GM13976 (cell line): ENCODE results near the gene KIF1A.

Source experiments
- DNase-seq: peaks from one replicate; pipeline ENCODE4 v3.0.0; 2012; ENCODE audit warnings: low spot score
- in situ Hi-C: fragments of 300-500 bp; cut with MboI; formaldehyde crosslinking; loops from one replicate; pipeline ENCODE4 v1.12.0; 2022; ENCODE audit warnings: low sequenced_read_pairs, mixed read lengths, inconsistent platforms; ENCODE audit not compliant: unreplicated experiment
- TF ChIP-seq, protein P1 (sequence below): IDR thresholded peaks from 2 replicates; pipeline ENCODE4 v1.5.1; 2012; ENCODE audit warnings: borderline replicate concordance, mild to moderate bottlenecking; ENCODE audit not compliant: insufficient read depth; ENCODE audit errors: extremely low read depth, missing control alignments, control extremely low read depth

Gene KIF1A

DNA sequence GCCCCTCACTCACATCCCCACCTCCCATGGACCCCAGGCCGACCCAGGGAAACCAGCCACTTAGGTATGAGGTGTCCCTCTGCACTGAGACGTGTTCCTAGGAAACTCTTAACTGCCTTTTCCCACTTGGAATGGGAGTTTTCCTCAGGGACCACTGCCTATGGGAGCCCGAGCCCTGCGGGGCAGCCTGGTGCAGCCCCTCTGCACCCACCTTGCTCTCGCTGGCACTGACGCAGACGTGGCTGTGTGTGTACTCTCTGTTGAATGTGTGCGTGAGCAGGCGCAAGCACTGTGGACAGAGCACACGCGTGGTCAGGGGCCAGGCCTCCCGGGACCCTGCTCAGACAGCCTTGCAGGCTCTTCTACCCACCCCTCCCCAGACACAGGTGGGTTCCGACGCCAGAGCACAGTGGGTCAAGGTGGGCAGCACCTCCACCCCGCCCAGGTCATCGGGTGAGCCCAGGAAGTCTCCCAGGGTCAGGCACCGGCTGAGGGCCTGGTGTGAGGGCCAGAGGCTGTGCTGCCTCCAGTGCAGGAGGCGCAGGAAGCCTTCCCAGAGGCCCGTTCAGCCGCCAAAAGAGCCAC, 98.3 kb downstream of the KIF1A start:
- DNase-seq = no peak
- TF ChIP-seq, protein P1, sequence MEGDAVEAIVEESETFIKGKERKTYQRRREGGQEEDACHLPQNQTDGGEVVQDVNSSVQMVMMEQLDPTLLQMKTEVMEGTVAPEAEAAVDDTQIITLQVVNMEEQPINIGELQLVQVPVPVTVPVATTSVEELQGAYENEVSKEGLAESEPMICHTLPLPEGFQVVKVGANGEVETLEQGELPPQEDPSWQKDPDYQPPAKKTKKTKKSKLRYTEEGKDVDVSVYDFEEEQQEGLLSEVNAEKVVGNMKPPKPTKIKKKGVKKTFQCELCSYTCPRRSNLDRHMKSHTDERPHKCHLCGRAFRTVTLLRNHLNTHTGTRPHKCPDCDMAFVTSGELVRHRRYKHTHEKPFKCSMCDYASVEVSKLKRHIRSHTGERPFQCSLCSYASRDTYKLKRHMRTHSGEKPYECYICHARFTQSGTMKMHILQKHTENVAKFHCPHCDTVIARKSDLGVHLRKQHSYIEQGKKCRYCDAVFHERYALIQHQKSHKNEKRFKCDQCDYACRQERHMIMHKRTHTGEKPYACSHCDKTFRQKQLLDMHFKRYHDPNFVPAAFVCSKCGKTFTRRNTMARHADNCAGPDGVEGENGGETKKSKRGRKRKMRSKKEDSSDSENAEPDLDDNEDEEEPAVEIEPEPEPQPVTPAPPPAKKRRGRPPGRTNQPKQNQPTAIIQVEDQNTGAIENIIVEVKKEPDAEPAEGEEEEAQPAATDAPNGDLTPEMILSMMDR = no peak
- in situ Hi-C loops = loop anchor here (25.0 kb wide), 1 partner anchor 209 kb away; no protein-coding TSS in a partner anchor

DNA sequence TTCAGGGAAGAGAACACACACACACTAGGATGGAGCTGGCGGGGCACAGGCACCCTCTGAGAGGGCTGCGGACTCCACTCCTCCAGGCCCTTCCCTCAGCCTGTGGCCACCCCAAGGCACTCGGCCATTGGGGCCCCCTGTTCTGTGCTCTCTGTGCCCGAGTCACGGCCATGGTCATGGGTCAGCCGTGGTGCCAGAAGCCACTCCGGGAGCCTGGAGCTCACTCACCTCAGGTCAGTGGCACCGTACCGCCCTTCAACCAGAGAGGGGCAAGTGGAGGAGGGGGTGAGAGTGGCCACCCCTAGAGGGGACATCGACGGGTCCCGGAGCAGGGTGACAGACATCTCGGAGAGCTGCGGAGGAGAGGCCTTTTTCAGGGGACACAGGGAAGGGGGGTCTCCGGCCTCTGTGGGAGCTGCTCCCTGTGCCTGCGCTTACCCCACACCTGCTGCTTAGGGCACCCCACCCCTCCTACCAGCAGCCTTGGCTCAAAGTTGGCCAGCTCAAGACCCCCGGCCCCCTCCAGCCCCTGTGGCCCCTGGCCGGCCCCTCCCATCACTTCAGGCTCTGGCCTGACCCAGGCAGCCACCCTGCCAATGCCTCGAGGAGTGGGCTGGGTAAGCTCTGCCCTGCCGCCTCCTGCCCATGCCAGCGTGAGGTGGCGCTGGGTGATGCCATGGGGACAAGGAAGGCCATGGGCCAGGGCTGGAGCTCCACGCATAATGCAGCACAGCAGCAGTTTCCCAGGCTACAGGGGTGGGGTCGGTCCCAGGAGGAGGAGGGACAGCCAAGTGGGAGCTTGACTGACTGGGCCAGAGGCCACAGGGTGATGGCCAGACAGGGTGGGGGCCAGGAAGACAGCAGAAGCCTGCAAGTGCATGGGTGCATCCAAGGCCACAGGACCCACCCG, 99.1 kb downstream of the KIF1A start:
- no peak for DNase-seq
- TF ChIP-seq, protein P1 = no peak
- in situ Hi-C loops = loop anchor here (25.0 kb wide), 1 partner anchor 209 kb away; no protein-coding TSS in a partner anchor

DNA sequence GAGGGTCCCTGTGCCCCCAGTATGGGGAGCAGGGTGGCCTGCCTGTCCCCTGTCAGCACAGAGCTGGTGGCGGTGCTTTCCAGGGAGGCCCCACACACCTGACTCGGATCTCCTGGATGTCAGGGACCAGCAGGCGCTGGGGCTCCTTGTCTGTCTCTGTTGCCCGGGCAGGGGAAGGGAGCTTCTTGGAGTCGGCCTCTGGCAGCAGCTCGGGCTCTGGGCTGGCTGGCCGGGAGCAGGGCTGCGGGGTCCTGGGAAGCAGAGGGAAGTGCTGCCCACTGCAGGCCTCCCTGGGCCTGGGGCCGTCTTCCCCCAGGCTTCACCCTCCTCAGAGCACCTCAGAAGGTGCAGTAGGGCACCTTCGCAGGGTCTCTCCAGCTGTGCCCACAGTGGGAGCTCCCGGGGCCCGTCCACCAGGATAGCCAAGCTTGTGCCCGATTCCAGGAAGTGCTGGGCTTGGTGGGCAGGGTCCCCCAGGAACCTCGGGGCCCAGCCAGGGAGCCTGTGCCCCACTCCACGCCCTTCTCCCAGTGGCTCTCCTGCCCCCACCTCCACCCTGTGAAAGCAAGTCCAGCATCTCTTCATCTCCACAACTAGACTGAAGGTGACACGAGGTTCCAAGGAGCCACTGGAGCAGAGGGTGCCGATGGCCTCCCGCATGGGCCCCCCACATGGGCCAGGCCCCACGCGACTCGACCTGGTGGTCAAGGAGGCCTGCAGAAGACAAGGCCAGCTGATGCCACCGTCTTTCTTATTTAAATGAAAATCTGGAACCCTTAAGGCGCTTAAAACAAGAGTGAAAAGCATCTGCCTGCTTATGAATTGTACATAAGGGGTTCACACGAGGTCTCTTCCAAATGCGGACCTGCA, 100.1 kb downstream of the KIF1A start:
- in situ Hi-C loops = loop anchor here (25.0 kb wide), 1 partner anchor 208 kb away; no protein-coding TSS in a partner anchor
- TF ChIP-seq, protein P1 = no peak
- no peak for DNase-seq

DNA sequence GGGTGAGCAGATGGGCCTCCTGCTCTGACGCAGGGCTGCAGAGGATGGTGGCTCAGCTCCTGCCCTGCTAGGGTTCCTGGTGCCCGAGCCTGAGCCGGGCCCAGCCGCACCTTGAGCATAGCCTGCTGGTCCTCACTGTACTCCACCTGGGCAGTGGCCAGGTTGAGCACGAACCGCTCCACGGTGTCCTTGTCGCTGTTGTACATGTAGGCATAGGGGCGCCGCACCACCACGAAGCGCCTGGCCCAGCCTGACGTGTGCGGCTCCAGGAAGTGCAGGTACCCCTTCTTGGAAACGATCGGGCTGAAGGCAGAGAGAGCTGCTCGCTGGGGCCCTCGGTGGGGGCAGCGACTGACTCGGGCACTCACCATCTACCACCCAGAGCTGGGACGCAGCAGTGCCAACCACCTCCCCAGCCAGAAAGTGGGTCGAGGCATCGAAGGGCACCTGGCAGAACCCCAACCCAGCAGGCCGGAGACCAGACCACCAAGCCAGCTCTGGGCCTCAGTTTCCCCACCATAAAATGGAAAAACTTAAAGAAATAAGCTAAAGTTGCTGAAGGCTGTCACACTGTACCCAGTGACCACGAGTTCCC, 101.0 kb downstream of the KIF1A start:
- no peak for DNase-seq
- TF ChIP-seq, protein P1 = no peak
- in situ Hi-C loops = loop anchor here (25.0 kb wide), 1 partner anchor 207 kb away; no protein-coding TSS in a partner anchor

DNA sequence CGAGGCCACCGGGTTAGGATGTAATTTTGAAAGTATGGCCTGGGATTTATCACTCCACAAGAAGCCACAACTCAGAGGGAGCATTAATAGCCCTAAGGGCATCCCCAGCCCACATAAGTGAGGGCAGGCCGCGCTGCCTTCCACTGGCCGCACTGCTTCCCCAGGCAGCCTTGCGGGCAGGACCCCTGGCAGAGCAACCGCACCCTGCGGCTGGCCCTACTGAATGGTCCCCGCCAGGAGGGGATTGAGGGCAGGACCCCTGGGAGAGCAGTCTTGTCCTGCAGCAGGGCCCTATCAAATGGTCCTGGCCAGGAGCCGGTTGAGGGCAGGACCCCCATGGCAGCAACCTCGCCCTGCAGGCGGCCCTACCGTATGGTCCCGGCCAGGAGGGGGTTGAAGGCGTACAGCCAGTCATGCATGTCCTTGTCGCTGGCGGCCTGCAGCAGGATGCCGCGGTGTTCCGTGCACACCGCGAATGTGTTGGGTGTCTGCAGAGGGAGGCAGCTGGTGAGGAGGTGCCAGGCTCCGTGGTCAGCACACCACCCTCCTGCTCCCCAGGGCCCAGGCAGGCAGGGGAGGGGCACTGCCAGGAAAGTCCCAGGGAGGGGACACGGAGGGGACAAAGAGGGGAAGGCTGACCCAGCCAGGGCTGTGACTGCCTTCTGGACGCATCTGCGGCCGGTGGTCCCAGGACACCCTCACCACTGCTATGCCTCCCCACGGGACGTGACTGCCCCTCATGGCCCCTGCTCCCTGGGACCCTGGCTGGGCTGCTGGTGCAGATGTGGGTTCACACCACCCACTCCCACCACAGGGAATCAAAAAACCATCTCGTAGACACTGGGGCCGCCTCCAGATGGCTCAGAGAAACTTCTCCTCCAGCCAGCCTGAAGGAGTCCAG, 102.1 kb downstream of the KIF1A start:
- DNase-seq = no peak
- in situ Hi-C loops = loop anchor here (25.0 kb wide), 1 partner anchor 206 kb away; no protein-coding TSS in a partner anchor
- TF ChIP-seq, protein P1 = no peak
